Stimulated activated CD8-positive, alpha-beta memory T cell treated with anti-CD3 and anti-CD28 coated beads, Interleukin-15, amount 100 ng/mL, for 4 hours (primary cell): ENCODE data around the gene DCAF17.
A peak's percentile ranks its signal among the peaks of the same experiment; 100 is the strongest.
"Not testable (repeated sequence)": the region's sequence is repeated elsewhere in the genome, so short reads cannot be mapped to it uniquely, and the experiment has no call there.

Experiments used
- DNase-seq, 2 donors: peaks; one replicate each; pipeline ENCODE4 v3.0.0-alpha.2; 2020; ENCODE audit warnings: low read depth in 2 of 2

Gene DCAF17

GRCh38 chr2:171410624-171411023 lies 23.4 kb upstream of the DCAF17 start:
- no peak for DNase-seq

- DNase-seq: no peak
Measured at GRCh38 chr2:171411214-171411613, 22.8 kb upstream of the DCAF17 start.

- no peak for DNase-seq
Measured at GRCh38 chr2:171411791-171412483, 22.1 kb upstream of the DCAF17 start.

- DNase-seq: no peak
Measured at GRCh38 chr2:171412571-171413175, 21.4 kb upstream of the DCAF17 start.

DNA sequence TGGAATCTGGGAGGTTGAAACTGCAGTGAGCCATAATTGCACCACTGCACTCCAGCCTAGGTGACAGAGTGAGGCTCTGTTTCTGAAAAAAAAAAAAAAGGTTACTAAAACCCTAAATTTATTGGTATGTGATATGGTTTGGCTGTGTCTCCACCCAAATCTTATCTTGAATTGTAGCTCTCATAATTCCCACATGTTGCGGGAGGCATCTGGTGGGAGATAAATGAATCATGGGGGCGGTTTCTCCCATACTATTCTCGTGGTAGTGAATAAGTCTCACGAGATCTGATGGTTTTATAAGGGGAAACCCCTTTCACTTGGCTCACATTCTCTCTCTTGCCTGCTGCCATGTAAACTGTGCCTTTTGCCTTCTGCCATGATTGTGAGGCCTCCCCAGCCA lies 19.4 kb upstream of the DCAF17 start:
- not testable (repeated sequence) for DNase-seq

GRCh38 chr2:171416009-171416926 lies 17.8 kb upstream of the DCAF17 start:
- peak in 1 of 2 donors; percentile 71 for DNase-seq

GRCh38 chr2:171419333-171419732 lies 14.7 kb upstream of the DCAF17 start:
- DNase-seq: no peak

- no peak for DNase-seq
Measured at GRCh38 chr2:171420728-171421563, 13.1 kb upstream of the DCAF17 start.

GRCh38 chr2:171422710-171423495 lies 11.1 kb upstream of the DCAF17 start:
- DNase-seq: not testable (repeated sequence)

DNA sequence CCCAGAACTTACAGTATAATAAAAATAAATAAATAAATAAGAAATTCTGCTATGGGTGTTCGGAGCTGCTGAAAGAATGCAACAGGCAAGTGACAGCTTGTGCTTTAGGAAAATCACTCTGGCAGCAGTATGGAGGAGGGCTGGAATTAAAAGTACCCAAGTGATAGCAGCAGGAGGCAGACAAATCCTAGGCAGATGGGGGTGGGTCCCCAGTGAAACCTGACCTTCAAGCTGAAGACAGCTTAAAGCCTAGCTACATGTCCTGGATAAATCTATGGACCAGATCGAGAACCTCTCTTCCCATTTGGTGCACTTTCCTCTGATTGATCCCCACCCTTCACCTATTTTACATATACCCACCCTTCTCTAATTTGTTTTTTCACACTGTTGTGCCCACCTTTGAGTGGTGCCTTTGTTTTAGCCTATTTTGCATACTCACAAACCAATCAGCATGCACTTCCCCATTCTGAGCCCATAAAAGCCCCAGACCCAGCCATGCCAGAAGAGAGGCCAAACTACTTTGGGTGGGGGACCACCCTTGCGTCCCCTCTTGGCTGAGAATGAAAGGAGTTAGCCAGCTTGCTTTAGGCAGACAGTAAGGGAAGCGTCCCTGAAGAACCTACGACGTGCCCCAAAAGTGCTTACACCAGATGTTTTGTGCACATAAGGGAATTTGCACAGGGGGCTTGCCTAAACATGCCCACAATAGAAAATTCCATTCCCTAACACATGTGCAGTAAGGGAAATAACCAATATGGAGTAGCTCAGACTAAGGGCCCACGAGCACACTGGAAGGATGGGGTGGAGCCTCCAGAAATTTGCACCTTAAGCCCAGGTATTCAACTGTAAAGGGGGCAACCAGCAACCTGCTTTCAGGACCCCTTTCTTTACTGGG lies 3.3 kb upstream of the DCAF17 start:
- DNase-seq: no peak

DNA sequence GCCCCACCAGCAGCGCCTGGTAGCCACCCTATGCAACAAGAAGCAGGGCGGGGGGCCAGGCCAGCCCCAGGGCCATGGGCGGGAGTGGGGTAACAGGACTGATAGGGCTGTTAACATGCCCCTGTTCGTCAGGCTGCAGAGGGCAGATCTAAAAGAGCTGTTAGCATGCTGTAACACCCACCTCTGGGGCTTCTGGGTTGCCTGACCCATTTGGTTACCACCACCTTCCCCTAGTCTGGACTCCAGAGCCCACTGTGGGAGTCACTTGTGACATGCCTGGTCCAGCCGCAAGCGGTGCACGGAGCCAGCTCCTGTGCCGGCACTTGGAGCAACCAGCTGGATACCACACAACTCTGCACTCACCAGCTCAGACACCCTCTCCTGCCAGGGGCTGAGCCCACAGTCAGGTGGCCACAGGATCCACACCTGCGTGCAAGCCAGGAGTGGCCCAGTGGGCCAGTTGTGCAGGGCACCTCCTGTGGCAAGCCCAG lies 2.3 kb upstream of the DCAF17 start:
- no peak for DNase-seq

DNA sequence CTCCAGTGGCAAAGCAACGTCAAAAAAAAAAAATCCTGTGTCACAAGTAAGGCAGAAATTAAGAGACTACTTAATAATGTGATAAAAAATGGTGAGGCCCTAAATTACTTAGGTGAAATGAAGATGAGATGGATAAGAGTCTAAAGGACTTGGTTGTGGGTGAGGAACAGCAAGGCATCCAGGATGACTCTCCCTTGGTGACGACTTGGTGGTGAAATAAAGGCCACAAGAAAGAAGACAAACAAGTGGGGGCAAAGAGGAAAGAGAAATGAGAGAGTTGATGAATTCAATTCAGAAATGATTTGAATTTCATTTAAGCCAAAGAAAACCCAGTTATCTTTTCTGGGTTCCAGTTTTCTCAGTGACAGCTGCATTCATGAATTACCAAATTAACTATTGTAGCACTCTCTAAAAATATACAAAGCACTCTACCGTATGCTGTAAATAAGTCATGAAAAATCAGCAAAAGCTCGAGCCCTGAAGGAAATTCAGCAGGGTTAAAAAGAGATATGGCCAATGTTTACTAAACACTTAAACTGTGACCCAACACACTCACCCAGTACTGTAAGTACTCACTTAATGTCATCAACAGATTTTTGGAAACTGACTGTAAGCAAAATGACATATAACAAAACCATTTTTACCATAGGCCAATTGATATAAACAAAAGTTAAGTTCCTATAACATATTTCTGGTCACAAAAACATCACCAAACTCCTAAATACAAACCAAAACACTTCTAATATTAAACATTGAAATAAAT lies 1.6 kb upstream of the DCAF17 start:
- no peak for DNase-seq

- DNase-seq: peak; percentile 19 to 31
Measured at GRCh38 chr2:171432969-171433762, 860 bp upstream of the DCAF17 start.

DNA sequence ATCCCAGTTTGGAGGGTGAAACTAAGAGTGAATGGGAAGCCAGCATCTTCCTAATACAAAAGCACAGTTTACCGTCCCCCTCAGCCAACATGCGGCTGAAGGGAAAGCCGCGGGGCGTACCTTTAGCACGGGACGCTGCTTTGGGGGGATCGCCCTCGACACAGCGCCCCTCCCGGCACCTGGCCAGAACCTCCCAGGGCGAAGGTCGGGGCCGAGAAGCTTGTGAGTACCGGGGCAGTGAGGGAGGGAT lies 338 bp upstream of the DCAF17 start, which contains the start of gene METTL8:
TSS of gene METTL8 (minus strand) at position 228 of the 250 bp plus-strand sequence. CDS start 41,805 bp downstream, outside the sequence.
- DNase-seq: no peak

GRCh38 chr2:171436307-171436706 lies 2.3 kb downstream of the DCAF17 start:
- no peak for DNase-seq

DNA sequence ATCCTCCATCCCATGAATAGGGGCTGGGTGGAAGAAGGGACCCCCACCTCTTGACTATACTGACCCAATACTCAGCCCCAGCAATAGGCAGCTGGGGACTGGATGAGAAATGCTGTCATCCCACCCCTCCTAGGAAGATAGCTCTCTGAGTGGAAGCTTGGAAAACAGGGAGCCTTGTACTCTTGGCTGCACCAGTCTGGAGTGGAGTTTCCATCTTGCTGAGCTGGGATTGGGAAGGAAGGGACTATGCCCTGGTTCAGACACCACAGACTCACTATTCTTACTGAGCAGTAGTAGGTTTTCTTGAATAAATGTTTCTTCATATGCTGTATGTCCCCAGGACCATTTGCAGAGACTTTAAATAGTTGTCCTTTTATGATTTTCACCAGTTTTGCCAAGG lies 7.4 kb downstream of the DCAF17 start:
- no peak for DNase-seq

DNA sequence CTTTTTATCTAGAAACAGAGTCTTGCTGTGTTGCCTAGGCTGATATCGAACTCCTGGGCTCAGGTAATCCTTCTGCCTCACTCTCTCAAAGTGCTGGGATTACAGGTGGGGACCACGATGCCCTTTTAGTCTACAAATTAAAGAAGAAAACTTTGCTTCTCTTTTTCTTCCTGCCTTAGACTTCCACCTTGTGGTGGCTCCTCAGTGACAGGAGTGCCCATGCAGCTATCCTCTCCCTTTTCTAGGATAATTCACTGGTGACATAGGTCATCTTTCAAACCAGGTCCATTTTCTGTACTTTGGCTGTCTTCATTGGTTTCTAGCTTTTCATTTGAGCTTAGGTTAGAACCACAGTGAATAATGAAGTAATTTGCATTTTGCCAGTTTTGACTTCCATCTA lies 13.6 kb downstream of the DCAF17 start:
- no peak for DNase-seq

DNA sequence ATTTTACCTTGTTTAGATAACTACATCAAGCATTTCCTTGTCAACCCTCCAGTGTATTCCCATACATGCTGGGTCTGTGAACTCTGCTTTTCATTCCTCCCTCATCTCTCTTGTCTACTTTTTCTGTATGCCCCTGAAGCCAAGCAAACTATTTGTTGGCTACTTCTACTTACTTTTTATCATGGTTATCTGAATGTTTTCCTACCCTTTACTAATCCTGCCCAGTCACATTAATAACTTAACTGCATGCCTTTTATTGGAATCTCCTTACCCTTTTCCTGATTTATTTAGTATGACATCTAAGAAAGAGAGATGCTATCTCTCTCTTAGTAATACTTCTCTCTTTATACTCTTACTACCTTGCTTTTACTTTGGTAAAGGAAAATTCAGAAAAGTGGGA lies 17.0 kb downstream of the DCAF17 start:
- DNase-seq: no peak
